CD1c-positive myeloid dendritic cell (primary cell): Measurements from ENCODE around the gene SMIM14.
"Not testable (repeated sequence)": the region's sequence is repeated elsewhere in the genome, so short reads cannot be mapped to it uniquely, and the experiment has no call there.

ENCODE experiments used
- DNase-seq: peaks from one replicate; pipeline ENCODE4 v3.0.0-alpha.2; 2016; ENCODE audit errors: extremely low spot score

SMIM14 gene

DNA sequence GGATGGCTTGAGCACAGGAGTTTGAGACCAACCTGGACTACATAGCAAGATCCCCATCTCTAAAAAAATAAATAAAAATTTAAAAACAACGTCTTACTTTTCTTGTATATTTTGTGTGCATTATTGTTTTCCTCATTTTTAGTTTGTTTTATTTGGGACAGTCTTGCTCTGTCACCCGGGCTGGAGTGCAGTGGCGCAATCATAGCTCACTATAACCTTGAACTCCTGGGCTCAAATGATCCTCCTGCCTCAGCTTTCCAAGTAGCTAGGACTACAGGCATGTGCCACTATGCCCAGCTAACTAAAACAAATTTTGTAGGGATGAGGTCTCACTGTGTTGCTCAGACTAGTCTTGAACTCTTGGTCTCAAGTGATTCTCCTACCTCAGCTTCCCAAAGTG lies 9.5 kb upstream of the SMIM14 start:
- no peak for DNase-seq

DNA sequence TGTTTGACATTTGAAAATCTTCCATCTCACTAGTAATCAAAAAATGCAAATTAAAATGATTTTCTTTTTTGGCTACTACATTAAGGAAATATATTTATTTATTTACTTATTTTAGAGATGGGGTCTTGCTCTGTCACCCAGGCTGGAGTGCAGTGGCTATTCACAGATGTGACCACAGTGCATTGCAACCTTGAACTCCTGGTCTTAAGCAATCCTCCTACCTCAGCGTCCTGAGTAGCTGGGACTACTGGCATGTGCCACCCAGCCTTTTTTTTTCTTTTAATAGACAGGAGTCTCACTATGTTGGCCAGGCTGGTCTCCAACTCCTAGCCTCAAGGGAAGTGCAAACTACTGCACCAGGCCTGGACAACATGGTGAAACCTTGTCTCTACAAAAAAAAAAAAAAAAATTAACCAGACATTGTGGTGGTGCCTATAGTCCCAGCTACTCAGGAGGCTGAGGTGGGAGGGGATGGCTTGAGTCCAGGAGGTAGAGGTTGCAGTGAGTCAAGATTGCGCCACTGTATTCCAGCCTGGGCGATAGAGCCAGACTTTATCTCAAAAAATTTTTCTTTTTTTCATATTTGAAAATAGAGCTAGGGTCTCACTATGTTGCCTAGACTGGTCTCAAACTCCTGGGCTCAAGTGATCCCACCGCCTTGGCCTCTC lies 4.4 kb upstream of the SMIM14 start:
- no peak for DNase-seq

DNA sequence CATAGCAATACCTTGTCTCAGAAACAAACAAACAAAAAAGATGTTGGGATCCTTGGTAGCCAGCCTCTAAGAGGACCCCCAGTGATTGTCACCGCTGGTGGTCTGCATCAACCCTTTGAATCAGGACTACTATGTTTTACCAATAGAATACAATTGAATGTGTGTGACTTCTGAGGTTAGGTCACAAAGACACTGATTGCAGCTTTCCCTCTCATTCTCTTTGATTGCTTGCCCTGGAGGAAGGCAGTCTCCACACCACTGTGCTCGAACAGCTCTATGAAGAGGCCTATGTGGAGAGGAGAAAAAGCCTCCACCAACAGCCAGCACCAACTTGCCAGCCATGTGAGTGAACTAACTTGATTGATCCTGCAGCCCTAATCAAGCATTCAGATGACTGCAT lies 2.8 kb upstream of the SMIM14 start:
- DNase-seq, result no peak

DNA sequence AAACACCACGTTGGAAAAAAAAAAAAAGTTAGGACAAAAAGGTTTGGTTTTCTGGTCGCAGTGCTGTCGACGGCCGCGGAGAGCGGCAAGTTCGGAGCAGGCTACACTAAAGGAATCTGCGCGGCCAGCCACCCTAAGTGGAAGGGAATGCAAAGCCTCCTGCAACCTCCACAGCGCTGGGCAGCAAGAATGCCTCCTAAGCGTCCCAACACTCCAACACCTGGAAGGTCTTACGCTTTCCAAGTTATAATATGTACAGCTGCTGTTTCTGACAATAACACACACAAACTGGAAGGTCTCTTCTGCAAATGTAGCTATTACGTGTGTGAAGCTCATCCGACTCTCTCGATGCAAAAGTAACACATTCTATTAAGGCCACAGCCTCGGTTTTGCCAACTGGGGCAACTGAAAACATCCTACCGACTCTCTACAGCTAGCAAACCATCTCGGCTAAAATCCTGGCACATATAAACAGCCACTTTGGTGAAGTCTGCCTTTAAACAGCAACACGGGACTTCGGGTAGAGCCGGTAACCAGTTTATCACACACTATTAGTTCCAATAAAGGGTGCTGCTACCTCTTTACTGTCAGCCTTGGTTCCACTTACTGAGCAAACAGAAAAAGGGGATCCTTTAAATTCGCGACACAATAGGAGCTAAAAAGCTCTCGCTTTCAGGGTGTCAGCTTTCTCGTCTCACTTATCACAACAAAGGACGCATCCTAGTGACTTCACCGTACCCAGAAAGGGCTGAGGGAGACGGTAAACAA lies 895 bp downstream of the SMIM14 start:
- peak; percentile 50 for DNase-seq

DNA sequence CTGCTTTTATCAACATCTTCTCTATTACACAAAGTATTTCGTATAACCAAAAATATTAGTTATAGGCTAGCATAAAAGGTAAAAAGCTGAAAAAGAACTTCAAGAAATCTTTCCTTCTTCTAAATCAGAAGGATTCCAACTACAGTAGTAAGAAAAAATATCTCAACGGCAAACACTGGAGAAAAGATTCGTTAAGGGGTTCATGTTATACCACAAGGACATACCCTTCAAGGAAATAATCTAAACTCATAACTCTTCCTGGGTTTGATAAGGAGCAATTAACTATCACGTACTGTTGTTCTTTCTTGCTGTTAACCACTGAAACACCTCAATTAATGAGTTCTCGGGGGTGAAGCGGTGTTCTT lies 1.5 kb downstream of the SMIM14 start:
- DNase-seq, result no peak

DNA sequence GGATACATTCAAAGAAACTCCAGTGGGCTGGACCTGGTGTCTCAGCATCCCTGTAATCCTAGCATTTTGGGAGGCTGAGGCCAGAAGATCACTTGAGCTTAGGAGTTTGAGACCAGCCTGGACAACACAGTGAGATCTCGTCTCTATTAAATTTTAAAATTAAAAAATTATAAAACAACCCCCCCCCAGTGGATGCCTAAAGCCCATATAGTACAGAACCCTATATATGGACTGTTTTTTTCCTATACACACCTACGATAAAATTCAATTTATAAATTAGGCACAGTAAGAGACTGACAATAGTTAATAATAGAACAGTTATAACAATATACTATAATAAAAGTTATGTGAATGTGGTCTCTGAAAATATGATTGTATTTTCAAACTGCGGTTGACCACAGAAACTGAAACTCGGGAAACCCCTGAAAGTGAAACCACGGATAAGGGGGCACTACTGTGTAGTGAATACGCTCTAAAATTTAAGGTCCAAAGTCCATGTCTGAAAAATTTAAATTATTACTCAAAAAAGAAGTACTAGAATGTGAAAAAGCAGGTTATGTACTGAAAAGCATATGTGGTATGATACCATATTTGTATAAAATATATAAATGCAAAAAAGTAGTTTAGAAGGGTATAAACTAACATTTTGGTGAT lies 2.0 kb downstream of the SMIM14 start:
- peak; percentile 51 for DNase-seq

DNA sequence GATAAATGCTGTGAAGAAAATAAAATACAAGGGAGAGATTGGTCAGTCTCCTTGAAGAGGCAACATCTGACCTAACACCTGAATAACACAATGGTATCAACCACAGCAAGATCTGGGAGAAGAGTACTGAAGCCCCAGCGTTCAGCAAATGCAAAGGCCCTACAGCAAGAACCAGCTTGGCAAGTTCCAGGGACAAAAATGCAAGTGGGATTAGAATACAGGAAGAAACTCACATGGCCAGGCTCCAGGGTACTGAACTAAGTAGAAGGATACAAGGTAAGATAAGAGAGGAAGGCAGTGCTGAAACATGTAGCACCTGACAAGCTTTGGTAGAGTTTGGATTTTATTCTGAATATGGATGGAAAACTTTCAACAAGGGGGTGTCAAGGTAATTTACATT lies 3.6 kb downstream of the SMIM14 start:
- DNase-seq, result no peak

DNA sequence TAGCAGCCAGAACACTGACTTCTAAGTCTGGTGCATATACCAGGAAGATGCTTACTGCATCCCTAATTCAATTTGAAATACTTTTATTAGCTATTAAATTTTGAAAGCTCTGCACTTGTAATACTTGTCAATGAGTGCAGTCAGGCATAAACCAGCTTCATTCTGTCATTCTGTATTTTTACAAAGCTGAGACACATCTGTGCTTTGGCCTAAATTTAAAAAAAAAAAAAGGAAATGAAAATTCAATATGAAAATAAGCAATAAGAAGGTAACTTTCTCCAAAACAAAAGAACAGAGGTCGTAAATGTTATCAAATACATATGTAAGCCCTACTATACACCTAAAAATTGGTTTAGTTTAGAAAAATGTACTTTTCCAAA lies 7.0 kb downstream of the SMIM14 start:
- no peak for DNase-seq

DNA sequence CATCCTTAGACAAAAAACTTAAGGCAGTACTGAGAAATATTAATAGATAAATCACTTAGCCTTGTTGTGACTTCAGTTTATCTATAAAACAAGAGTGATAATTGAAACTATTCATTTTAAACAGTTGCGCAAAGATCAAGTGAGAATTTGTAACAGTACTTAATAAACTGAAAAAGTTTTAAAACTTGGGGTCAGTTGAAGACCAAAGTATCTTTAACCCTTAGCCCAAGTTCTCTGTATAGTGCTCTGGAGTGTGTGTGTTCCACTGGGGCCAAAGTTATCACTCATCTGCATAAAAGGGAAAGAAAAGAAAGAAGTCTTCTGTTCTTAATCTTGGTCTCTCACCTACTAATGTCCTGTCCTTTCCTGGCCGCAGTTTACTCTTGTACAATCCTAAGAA lies 11.3 kb downstream of the SMIM14 start:
- DNase-seq, result no peak

DNA sequence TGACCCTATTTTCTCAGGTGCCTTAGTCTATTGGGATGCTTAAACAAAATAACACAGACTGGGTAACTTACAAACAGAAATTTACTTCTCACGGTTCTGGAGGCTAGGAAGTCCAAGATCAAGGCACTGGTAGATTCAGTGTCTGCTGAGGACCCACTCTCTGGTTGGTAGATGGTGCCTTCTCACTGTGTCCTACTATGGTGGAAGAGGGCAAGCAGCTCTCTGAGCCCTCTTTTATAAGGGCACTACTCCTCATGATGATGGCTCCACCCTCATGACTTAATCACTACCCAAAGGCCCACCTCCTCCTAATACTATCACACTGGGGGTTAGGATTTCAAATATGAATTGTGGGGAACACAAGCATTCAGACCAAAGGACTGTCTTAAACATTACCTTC lies 11.8 kb downstream of the SMIM14 start:
- DNase-seq, result no peak

DNA sequence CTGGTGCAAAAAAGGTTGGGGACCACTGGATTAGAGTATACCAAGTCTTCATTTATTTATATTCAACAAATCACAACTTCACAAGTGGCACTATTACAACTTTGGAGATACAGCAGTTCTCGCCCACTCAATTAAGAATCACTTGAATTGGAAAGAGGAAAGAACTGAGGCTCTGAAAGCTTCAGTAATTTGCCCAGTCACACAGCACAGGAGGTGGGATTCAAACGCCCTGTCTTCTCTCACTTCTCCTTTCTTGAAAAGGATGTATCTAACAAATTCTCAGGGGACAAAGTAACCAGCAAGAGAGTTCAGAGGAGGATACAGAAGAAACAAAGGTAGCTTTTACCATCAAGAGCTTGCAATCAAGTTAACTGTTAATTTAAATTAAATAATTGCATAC lies 12.4 kb downstream of the SMIM14 start:
- DNase-seq, result peak; percentile 88

DNA sequence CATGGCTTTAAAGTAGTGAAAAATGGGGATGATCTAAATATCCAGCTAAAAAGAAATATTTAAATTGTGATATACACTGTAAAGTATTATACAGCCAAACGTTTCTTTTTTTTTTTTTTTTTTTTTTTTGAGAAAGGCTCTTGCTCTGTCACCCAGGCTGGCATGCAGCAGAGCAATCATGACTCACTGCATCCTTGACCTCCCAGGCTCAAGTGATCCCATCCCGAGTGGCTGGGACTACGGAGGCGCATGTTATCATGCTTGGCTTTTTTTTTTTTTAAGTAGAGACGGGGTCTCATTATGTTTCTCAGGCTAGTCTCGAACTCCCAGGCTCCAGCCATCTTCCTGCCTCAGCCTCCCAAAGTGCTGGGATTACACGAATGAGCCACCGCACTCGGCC lies 17.1 kb downstream of the SMIM14 start:
- DNase-seq, result no peak

DNA sequence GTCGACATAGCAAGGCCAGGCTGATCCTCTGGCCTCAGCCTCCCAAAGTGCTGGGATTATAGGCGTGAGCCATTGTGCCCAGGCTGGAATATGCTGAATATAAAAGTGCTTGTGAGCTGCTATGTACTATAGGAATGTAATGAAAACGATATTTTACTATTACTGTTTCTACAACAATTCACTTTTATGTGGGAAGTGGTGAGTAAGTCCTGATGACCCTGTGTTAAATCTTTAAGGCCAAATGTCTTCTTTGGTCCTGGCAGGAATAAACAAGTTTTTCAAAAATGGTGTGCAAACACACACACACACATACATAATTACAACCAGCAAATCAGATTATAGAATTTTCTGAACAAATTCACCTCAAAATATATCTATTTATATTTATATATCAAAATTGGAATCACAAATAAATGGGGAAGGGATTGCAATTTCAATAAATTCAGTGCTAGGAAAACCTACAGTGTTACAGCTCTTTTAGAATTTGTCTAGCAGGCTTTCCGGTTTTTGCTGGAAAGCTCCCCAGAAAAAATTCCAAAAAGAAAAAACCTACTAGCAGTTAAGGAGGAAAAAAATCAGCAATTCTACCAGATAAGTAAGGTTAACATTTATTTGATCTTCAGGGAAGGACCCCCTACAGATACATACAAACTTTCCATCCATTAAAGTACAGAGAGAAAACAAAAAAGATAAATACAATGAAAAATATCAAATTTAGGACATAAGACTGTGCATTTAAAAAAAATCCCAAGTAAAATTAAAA lies 17.9 kb downstream of the SMIM14 start:
- DNase-seq, result no peak

DNA sequence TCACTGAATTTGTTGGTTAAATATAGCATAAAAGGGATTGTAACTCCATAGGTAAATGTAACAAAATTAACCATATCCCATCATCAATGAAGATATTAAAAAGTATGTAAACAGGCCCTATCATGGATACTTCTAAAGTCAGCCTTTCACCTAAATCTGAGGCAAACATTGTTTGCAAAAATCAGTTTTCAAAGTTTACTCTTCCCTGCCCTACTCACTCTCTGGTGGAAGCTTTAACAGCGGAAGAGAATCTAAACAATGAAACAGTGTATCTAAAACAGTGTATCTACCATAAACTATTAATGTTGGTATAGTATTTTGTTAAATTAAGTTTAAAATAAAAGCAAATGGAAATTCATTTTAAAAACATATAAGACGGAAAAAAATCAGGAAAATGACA lies 21.1 kb downstream of the SMIM14 start:
- DNase-seq, result no peak

DNA sequence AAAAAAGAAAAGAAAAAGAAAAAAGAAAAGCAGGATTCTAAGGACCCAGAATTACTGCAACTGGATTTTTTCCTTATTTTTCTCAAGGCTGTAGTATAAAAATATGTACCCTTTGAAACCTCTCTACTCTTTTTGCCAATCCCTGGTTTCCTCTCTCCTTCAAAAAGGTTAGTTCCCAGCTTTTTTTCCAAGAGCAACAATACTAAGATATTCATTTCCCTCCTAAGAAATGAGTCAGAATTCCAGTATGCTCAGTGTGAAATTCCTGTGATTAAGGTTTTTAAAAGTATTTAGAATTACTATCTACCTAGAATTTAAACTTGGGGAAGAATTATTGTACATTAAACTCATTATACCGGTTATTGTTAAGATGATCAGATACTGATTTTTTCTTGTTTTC lies 22.0 kb downstream of the SMIM14 start:
- no peak for DNase-seq

DNA sequence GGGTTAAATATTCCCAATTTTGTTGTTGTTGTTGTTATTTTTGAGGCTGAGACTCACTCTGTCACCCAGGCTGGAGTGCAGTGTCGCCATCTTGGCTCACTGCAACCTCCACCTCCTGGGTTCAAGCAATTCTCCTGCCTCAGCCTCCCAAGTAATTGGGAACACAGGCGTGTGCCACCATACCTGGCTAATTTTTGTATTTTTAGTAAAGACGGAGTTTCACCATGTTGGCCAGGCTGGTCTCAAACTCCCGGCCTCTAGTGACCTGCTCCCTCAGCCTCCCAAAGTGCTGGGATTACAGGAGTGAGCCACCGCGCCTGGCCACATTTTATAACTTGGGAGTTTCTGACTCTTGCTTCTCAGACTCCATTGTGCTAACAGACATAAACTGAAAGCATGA lies 22.6 kb downstream of the SMIM14 start:
- not testable (repeated sequence) for DNase-seq

DNA sequence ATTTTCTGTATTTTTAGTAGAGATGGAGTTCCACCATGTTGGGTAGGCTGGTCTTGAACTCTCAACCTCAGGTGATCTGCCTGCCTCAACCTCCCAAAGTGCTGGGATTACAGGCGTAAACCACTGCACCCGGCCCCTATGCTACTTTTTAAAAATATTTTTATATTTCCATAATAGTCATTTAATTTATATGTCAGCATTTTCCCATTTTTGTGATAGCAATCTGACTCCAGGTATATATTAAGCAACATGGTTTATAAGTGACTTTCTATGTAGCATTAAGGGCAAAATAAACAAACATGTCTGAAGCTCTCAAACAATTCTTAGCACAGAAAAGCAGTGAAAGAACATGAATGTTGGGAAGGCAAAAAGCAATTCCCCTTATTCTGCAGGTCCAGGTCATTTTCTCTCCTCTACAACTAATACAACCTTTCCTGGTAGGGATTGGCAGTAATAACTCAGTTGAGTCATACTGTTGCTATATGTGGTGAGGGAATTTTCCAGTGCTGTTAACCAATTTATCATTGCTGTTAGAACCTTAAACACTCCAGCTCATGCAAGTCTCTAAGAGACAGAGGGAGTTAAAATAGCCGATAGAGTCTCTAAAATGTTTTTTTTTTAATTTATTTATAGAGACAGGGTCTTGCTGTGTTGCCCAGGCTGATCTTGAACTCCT lies 24.0 kb downstream of the SMIM14 start:
- no peak for DNase-seq

DNA sequence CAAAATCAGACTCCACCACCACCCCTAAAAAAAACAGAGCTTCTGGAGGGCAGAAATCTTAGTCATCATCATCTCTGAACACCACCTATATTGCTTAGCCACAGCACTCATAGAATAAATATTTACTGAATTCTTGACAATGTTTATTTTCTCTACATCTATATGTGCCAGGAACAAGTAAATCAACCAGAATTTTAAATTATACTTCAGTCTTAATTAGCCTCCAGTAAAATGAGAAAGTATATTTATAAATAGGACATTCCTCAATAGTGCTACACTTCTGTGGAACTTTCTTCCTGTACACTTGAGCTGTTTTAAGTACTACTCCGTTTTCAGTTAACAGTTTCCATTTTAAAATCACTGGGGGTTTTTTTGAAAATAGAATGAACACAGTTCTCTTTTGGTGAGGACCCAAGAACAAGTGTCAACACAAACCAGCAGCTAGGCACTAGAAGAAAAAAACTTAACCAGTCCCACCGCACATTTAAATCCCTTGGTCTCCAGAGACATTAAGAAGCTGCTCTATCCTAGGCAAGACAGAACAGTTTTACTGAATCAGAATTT lies 25.5 kb downstream of the SMIM14 start:
- DNase-seq, result no peak

DNA sequence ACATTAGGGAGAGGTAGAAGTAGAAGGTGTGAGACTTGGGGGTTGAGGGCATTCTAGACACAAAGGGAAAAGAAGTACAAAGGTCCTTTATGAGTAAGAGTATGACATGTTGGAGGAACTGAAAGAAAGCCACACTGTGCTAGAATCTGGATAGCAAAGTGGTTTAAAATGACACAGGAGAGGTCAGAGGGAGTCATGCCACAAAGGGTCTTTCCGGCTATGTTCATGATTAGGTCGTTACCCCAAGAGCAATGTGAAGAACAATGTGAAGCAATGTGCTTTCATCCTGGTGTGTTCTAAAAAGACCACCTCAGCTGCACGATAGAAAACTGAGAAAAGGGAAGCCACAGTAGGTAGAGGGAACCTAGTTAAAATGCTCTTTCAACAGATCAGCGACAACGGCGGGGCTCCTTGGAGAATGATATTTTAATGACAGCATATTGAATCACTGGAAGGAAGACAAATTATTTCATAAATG lies 29.2 kb downstream of the SMIM14 start:
- DNase-seq, result peak; percentile 79

DNA sequence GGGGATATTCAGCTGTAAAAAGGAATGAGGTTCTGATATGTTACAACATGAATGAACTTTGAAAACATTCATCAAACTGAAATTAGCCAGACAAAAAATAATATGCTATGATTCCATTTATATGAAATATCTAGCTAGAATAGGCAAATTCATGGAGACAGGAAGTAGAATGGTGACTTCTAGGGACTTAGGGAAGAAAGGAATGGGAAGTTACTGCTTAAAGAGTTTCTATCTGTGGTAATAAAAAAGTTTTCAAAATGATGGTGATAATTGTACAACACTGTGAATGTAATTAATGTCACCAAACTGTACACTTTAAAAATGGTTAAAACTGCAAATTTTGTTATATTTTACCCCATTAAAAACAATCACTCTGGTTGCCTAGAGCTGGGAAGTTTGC lies 30.2 kb downstream of the SMIM14 start:
- DNase-seq, result peak; percentile 50

DNA sequence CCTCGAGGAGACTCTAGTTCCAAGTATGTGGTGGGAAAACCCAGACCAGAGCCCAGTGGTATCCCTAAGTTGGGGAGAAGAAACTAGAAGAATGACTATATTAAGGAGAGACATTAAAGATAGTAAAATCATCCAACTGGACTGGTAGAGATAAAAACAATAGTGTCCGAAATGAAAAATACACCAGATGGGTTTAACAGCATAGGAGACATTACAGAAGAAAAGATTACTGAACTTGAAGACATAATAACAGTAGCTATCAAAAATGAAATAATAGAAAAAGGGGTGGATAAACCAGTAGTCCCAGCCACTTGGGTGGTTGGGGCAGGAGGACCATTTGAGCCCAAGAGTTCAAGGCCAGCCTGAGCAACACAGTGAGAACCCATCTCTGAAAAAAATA lies 31.9 kb downstream of the SMIM14 start:
- no peak for DNase-seq
